H1 (cell line): ENCODE measurements around the gene TCERG1L. TPM values are rescaled to one million over a fixed set of nuclear protein-coding genes. Genes with fewer than 3 reads are reported as not detected.

Experiments
- POU5F1 ChIP-seq: IDR thresholded peaks from 2 replicates; pipeline ENCODE4 v1.6.1; 2011; ENCODE audit warnings: low read depth, mild to moderate bottlenecking, low read length, moderate library complexity
- RFX5 ChIP-seq: IDR thresholded peaks from 2 replicates; pipeline ENCODE4 v1.6.1; 2011; ENCODE audit warnings: low read depth, low read length, improper control_type of control experiment, borderline replicate concordance
- polyA plus RNA-seq, 7 experiments: library from polyadenylated mRNA; depleted of rRNA in 3 of 7; stranded (reverse) in 5 of 7; unstranded in 2 of 7; fragments of >200 nt in 5 of 7; fragments of 200-250 nt in 2 of 7; gene quantifications; 1 replicate in 5 of 7; 2 replicates in 1 of 7; 4 replicates in 1 of 7; pipeline versions ENCODE4 v1.2.1 to v1.2.3, GENCODE V29; 2011 to 2013; ENCODE audit warnings: missing spikeins in 2 of 7, mixed read lengths in 2 of 7
- total RNA-seq: library from RNA; stranded (reverse); fragmentation: NEBNext Ultra II Directional; extraction: Animal tissue kit (Norgen Biotek cat#: 25700); gene quantifications from 2 replicates; pipeline ENCODE4 v1.2.1, GENCODE V29; 2021

Gene TCERG1L
- total and polyA plus RNA-seq, 2 of the 8 experiments (the other 6 are each of a cell fraction or from before 2014, with no cell fraction given), result 3.9 to 6.9 TPM

DNA sequence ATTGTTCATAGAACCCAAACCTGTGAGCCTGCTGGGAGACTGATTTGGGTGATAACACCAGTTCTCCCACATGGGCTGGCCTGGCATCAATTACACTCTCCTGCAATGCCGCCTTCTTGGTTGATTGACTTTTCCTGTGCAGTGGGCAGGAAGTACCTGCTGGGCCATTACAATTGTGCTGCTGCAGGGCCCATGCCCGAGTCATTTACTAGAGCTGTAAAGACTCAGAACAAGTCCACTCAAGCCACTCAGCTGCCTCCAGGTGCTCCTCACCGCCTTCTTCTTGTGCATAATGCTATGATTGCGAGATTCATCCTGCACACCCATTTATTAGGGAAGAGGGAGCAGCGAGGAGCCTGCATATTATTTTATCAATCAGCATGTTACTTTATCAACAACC is 264.0 kb downstream of the TCERG1L start (continued):
- TF ChIP-seq RFX5 (no peak), POU5F1 (no peak)
